WTC11 (cell line): ENCODE data around the gene ARHGAP15.

Source experiments
- ATF1 ChIP-seq: sonication (generic); formaldehyde crosslinking; IDR thresholded peaks from 2 replicates; pipeline ENCODE4 v1.8.1; 2023; ENCODE audit warnings: mild to moderate bottlenecking, moderate library complexity, missing genetic modification reagents
- CREM ChIP-seq: sonication (generic); formaldehyde crosslinking; IDR thresholded peaks from 2 replicates; pipeline ENCODE4 v1.8.1; 2022; ENCODE audit warnings: mild to moderate bottlenecking, missing genetic modification reagents, moderate library complexity
- FOXJ3 ChIP-seq: sonication (generic); formaldehyde crosslinking; IDR thresholded peaks from 2 replicates; pipeline ENCODE4 v1.9.0; 2021; ENCODE audit warnings: missing genetic modification reagents, mild to moderate bottlenecking, borderline replicate concordance
- IRF2 ChIP-seq: sonication (generic); formaldehyde crosslinking; IDR thresholded peaks from 2 replicates; pipeline ENCODE4 v1.8.0; 2022; ENCODE audit warnings: low read depth, missing genetic modification reagents, borderline replicate concordance
- JUN ChIP-seq: sonication (generic); formaldehyde crosslinking; IDR thresholded peaks from 2 replicates; pipeline ENCODE4 v1.8.0; 2023; ENCODE audit warnings: mild to moderate bottlenecking, missing genetic modification reagents
- NFYB ChIP-seq: sonication (generic); formaldehyde crosslinking; conservative IDR thresholded peaks from 2 replicates; pipeline ENCODE4 v1.8.0; 2022; ENCODE audit warnings: low read depth, missing genetic modification reagents
- PRRX2 ChIP-seq: fragments of 250-450 bp; sonication (Bioruptor Pico); IDR thresholded peaks from 2 replicates; pipeline ENCODE4 v1.8.0; 2021; ENCODE audit warnings: mild to moderate bottlenecking
- SMAD3 ChIP-seq: sonication (generic); formaldehyde crosslinking; IDR thresholded peaks from 2 replicates; pipeline ENCODE4 v1.8.0; 2022; ENCODE audit warnings: missing genetic modification reagents, mild to moderate bottlenecking, borderline replicate concordance
- ZNF121 ChIP-seq: sonication (generic); formaldehyde crosslinking; IDR thresholded peaks from 2 replicates; pipeline ENCODE4 v1.8.0; 2023; ENCODE audit warnings: missing genetic modification reagents
- ZNF416 ChIP-seq: fragments of 250-450 bp; sonication (Bioruptor Pico); IDR thresholded peaks from 2 replicates; pipeline ENCODE4 v1.9.0; 2021; ENCODE audit warnings: mild to moderate bottlenecking, inconsistent platforms
- TF ChIP-seq, protein P1 (sequence below): fragments of 200-600 bp; IDR thresholded peaks from 2 replicates; pipeline ENCODE4 v1.8.0; 2022; ENCODE audit warnings: antibody characterized with exemption
- TF ChIP-seq, protein P2 (sequence below): sonication (generic); formaldehyde crosslinking; IDR thresholded peaks from 2 replicates; pipeline ENCODE4 v1.8.1; 2023; ENCODE audit warnings: mild to moderate bottlenecking, missing genetic modification reagents, borderline replicate concordance
- TF ChIP-seq, protein P3 (sequence below): sonication (generic); formaldehyde crosslinking; IDR thresholded peaks from 2 replicates; pipeline ENCODE4 v1.8.0; 2022; ENCODE audit warnings: mild to moderate bottlenecking, missing genetic modification reagents
- TF ChIP-seq, protein P4 (sequence below): sonication (generic); formaldehyde crosslinking; IDR thresholded peaks from 2 replicates; pipeline ENCODE4 v1.8.1; 2022; ENCODE audit warnings: low read depth, mild to moderate bottlenecking, moderate library complexity, missing genetic modification reagents, borderline replicate concordance

DNA sequence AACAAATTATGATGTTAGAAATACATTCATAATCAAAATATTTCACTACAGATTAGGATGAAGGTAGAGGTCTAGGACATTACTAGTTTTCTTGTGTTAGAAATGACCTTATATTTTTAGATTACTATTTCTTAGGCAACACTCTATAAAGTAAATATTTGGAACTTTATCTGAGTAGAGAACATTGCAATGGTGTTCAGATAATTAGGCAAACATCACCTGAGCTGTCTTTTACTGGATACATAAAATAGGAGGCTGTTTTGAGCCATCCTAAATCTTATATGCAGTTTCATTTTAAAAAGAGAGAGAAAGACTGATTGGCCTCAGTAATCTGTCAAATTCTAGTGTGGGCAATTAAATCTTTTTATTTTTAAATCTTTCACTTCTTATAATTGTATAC lies 304.6 kb downstream of the ARHGAP15 start:
- no peak for TF ChIP-seq NFYB (CRISPR knock-in tag)
- no peak for TF ChIP-seq FOXJ3 (CRISPR knock-in tag)
- TF ChIP-seq, protein P1, sequence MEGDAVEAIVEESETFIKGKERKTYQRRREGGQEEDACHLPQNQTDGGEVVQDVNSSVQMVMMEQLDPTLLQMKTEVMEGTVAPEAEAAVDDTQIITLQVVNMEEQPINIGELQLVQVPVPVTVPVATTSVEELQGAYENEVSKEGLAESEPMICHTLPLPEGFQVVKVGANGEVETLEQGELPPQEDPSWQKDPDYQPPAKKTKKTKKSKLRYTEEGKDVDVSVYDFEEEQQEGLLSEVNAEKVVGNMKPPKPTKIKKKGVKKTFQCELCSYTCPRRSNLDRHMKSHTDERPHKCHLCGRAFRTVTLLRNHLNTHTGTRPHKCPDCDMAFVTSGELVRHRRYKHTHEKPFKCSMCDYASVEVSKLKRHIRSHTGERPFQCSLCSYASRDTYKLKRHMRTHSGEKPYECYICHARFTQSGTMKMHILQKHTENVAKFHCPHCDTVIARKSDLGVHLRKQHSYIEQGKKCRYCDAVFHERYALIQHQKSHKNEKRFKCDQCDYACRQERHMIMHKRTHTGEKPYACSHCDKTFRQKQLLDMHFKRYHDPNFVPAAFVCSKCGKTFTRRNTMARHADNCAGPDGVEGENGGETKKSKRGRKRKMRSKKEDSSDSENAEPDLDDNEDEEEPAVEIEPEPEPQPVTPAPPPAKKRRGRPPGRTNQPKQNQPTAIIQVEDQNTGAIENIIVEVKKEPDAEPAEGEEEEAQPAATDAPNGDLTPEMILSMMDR: no peak
- TF ChIP-seq, protein P2, sequence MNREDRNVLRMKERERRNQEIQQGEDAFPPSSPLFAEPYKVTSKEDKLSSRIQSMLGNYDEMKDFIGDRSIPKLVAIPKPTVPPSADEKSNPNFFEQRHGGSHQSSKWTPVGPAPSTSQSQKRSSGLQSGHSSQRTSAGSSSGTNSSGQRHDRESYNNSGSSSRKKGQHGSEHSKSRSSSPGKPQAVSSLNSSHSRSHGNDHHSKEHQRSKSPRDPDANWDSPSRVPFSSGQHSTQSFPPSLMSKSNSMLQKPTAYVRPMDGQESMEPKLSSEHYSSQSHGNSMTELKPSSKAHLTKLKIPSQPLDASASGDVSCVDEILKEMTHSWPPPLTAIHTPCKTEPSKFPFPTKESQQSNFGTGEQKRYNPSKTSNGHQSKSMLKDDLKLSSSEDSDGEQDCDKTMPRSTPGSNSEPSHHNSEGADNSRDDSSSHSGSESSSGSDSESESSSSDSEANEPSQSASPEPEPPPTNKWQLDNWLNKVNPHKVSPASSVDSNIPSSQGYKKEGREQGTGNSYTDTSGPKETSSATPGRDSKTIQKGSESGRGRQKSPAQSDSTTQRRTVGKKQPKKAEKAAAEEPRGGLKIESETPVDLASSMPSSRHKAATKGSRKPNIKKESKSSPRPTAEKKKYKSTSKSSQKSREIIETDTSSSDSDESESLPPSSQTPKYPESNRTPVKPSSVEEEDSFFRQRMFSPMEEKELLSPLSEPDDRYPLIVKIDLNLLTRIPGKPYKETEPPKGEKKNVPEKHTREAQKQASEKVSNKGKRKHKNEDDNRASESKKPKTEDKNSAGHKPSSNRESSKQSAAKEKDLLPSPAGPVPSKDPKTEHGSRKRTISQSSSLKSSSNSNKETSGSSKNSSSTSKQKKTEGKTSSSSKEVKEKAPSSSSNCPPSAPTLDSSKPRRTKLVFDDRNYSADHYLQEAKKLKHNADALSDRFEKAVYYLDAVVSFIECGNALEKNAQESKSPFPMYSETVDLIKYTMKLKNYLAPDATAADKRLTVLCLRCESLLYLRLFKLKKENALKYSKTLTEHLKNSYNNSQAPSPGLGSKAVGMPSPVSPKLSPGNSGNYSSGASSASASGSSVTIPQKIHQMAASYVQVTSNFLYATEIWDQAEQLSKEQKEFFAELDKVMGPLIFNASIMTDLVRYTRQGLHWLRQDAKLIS (CRISPR knock-in tag): no peak
- TF ChIP-seq ATF1 (CRISPR knock-in tag): no peak
- TF ChIP-seq SMAD3 (CRISPR knock-in tag): no peak
- no peak for TF ChIP-seq CREM (CRISPR knock-in tag)
- TF ChIP-seq, protein P3, sequence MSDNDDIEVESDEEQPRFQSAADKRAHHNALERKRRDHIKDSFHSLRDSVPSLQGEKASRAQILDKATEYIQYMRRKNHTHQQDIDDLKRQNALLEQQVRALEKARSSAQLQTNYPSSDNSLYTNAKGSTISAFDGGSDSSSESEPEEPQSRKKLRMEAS (CRISPR knock-in tag): no peak
- TF ChIP-seq JUN (CRISPR knock-in tag): no peak
- TF ChIP-seq, protein P4, sequence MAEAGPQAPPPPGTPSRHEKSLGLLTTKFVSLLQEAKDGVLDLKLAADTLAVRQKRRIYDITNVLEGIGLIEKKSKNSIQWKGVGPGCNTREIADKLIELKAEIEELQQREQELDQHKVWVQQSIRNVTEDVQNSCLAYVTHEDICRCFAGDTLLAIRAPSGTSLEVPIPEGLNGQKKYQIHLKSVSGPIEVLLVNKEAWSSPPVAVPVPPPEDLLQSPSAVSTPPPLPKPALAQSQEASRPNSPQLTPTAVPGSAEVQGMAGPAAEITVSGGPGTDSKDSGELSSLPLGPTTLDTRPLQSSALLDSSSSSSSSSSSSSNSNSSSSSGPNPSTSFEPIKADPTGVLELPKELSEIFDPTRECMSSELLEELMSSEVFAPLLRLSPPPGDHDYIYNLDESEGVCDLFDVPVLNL (CRISPR knock-in tag): no peak
- TF ChIP-seq PRRX2 (CRISPR knock-in tag): no peak
- no peak for TF ChIP-seq IRF2 (CRISPR knock-in tag)
- no peak for TF ChIP-seq ZNF121 (CRISPR knock-in tag)
- no peak for TF ChIP-seq ZNF416
